ENCODE data around the gene NACC2. TPM values are rescaled to one million over a fixed set of nuclear protein-coding genes. Genes with fewer than 3 reads are reported as not detected.

The NACC2 gene
- polyA plus RNA-seq, 3 donors, result 8.7 to 9.3 (median 9.1) TPM

- DNase-seq, result no peak
Measured at GRCh38 chr9:136058801-136059302, 36.2 kb downstream of the NACC2 start.

GRCh38 chr9:136058084-136058483, 37.0 kb downstream of the NACC2 start:
- DNase-seq, result no peak

GRCh38 chr9:136057236-136058081, 37.6 kb downstream of the NACC2 start:
- no peak for DNase-seq

- DNase-seq, result no peak
Measured at GRCh38 chr9:136056546-136057235, 38.4 kb downstream of the NACC2 start.

- DNase-seq, result no peak
Measured at GRCh38 chr9:136055715-136056545, 39.2 kb downstream of the NACC2 start.

GRCh38 chr9:136054798-136055714, 40.0 kb downstream of the NACC2 start:
- no peak for DNase-seq

GRCh38 chr9:136054146-136054545, 40.9 kb downstream of the NACC2 start:
- DNase-seq, result no peak

GRCh38 chr9:136053757-136054142, 41.3 kb downstream of the NACC2 start:
- no peak for DNase-seq

GRCh38 chr9:136052991-136053756, 41.9 kb downstream of the NACC2 start:
- peak; percentile 47 for DNase-seq

- peak; percentile 34 for DNase-seq
Measured at GRCh38 chr9:136052472-136052880, 42.6 kb downstream of the NACC2 start.

GRCh38 chr9:136051837-136052471, 43.1 kb downstream of the NACC2 start:
- DNase-seq, result peak; percentile 93

GRCh38 chr9:136051453-136051836, 43.6 kb downstream of the NACC2 start:
- DNase-seq, result no peak

GRCh38 chr9:136050701-136051452, 44.2 kb downstream of the NACC2 start:
- no peak for DNase-seq

- no peak for DNase-seq
Measured at GRCh38 chr9:136050266-136050700, 44.8 kb downstream of the NACC2 start.

GRCh38 chr9:136049491-136050265, 45.4 kb downstream of the NACC2 start:
- DNase-seq, result no peak

- DNase-seq, result no peak
Measured at GRCh38 chr9:136048560-136049411, 46.3 kb downstream of the NACC2 start.

All from renal pelvis (tissue), 4 donors.